Anterior cingulate cortex (tissue), 58 donors: Measurements from ENCODE around the gene HOXA6.

Source experiments
- DNase-seq, 58 donors: peaks; one replicate each; lab custom pipeline; 2025; lab: John Stamatoyannopoulos, UW

The HOXA6 gene

GRCh38 chr7:27152816-27153442 lies 5.4 kb upstream of the HOXA6 start:
- DNase-seq: no peak

GRCh38 chr7:27151931-27152815 lies 4.6 kb upstream of the HOXA6 start, which contains the start of gene HOXA3:
Gene HOXA3, minus strand, starts transcription at chr7:27152583. Its CDS starts 41,943 bp downstream, at chr7:27110640.
- DNase-seq: no peak

GRCh38 chr7:27151341-27151930 lies 3.9 kb upstream of the HOXA6 start:
- no peak for DNase-seq

- DNase-seq: peak in 7 of 58 donors; percentile 2 to 32 (median 7)
These were observed 3.2 kb upstream of the HOXA6 start for GRCh38 chr7:27150568-27151340.

- DNase-seq: no peak
These were observed 2.4 kb upstream of the HOXA6 start for GRCh38 chr7:27149842-27150567.

- no peak for DNase-seq
These were observed 1.4 kb upstream of the HOXA6 start for GRCh38 chr7:27148756-27149641.

- no peak for DNase-seq
These were observed 619 bp upstream of the HOXA6 start for GRCh38 chr7:27148031-27148755.

GRCh38 chr7:27146491-27147198 lies 929 bp downstream of the HOXA6 start:
- DNase-seq: no peak

- DNase-seq: no peak
These were observed 1.6 kb downstream of the HOXA6 start for GRCh38 chr7:27145914-27146412.

- DNase-seq: no peak
These were observed 2.2 kb downstream of the HOXA6 start for GRCh38 chr7:27145165-27145913.

- DNase-seq: no peak
These were observed 2.8 kb downstream of the HOXA6 start for GRCh38 chr7:27144781-27145164.

- DNase-seq: no peak
These were observed 3.4 kb downstream of the HOXA6 start for GRCh38 chr7:27143950-27144780.

- DNase-seq: no peak
These were observed 4.3 kb downstream of the HOXA6 start, which contains the start of gene HOXA5 for GRCh38 chr7:27143023-27143949. Gene HOXA5, minus strand, starts transcription at chr7:27143681. Its CDS starts 74 bp downstream, at chr7:27143607.

GRCh38 chr7:27142580-27143022 lies 5.0 kb downstream of the HOXA6 start:
- DNase-seq: no peak
